ENCODE data around the gene PKDCC.

DNA sequence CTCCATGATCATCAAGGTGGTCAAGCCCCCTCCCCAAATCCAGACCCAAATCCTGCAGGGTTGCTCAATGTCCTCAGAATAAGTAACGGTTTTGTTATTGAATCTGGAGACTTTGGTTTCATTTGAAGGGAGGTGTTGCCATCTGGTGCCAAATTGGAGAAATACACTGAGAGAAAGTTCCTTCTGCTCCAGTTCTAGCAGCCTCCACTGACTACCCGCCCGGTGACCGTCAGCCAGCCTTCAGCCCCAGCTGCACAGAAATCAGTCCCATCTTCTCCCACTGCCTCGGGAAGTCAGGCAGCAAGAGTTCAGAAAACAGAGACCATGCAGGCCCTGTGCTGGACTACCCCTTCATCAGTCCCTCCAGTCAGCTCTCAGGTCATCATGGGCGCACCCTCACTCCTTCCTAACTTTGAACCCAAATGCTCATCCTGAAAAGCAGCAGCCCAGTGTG lies 38.7 kb downstream of the PKDCC start:
- TF ChIP-seq, protein P1, sequence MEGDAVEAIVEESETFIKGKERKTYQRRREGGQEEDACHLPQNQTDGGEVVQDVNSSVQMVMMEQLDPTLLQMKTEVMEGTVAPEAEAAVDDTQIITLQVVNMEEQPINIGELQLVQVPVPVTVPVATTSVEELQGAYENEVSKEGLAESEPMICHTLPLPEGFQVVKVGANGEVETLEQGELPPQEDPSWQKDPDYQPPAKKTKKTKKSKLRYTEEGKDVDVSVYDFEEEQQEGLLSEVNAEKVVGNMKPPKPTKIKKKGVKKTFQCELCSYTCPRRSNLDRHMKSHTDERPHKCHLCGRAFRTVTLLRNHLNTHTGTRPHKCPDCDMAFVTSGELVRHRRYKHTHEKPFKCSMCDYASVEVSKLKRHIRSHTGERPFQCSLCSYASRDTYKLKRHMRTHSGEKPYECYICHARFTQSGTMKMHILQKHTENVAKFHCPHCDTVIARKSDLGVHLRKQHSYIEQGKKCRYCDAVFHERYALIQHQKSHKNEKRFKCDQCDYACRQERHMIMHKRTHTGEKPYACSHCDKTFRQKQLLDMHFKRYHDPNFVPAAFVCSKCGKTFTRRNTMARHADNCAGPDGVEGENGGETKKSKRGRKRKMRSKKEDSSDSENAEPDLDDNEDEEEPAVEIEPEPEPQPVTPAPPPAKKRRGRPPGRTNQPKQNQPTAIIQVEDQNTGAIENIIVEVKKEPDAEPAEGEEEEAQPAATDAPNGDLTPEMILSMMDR (IDR thresholded peaks at IDR 0.05): peak; percentile 71 to 91 (median 74)
- no peak for TF ChIP-seq POLR2A (IDR thresholded peaks at IDR 0.05)

All from right lobe of liver (tissue), 4 donors.